Adipocyte (in vitro differentiated cells): ENCODE measurements around the gene SPEN.
A peak's percentile ranks its signal among the peaks of the same experiment; 100 is the strongest.
"Not testable (repeated sequence)": the region's sequence is repeated elsewhere in the genome, so short reads cannot be mapped to it uniquely, and the experiment has no call there.

Experiments
- DNase-seq: peaks from one replicate; pipeline ENCODE4 v3.0.0-alpha.2; 2015; ENCODE audit warnings: low read depth
- H3K27me3 ChIP-seq: replicated peaks from 2 replicates; pipeline ENCODE4 v1.7.0; 2013; ENCODE audit warnings: mild to moderate bottlenecking, low read length, moderate library complexity; ENCODE audit not compliant: control insufficient read depth, insufficient read depth
- H3K36me3 ChIP-seq: 2 replicates; pipeline ENCODE4 v1.7.0; 2013; ENCODE audit warnings: low read length, mild to moderate bottlenecking, moderate library complexity; ENCODE audit not compliant: control insufficient read depth, insufficient read depth, severe bottlenecking
- H3K4me1 ChIP-seq: 2 replicates; pipeline ENCODE4 v1.7.0; 2013; ENCODE audit warnings: mild to moderate bottlenecking, low read length, moderate library complexity; ENCODE audit not compliant: control insufficient read depth, insufficient read depth
- H3K4me3 ChIP-seq: 2 replicates; pipeline ENCODE4 v1.7.0; 2013; ENCODE audit warnings: mild to moderate bottlenecking, low read length, moderate library complexity
- H3K9ac ChIP-seq: 2 replicates; pipeline ENCODE4 v1.7.0; 2013; ENCODE audit warnings: mild to moderate bottlenecking, low read length, moderate library complexity
- H3K9me3 ChIP-seq: 2 replicates; pipeline ENCODE4 v1.7.0; 2013; ENCODE audit warnings: mild to moderate bottlenecking, low read length, moderate library complexity; ENCODE audit not compliant: control insufficient read depth

SPEN gene

DNA sequence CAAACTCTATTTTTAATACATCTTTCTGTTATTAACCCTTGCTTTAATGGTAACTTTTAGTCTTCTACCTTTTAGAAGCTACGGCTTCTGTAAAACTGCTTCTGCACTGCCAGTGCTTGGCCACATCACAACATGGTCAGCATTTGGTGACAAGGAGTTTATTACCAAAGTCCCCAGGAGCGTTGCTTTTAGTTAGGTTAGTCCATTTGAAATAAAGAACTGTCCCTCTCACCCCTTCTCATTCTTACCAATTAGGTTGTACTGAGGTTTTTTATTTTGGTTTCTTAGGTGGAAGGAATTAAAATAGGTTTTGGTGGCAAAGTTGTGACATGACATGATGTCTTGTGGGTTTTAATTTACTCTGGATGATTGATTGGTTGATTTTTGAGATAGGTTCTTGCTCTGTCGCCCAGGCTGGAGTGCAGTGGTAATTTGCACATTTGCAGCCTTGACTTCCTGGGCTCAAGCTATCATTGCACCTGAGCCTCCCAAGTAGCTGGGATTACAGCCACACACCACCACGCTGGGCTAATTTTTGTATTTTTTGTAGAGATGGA, 39.2 kb downstream of the SPEN start:
- H3K4me3 ChIP-seq = peak overlapping the region; percentile 80

DNA sequence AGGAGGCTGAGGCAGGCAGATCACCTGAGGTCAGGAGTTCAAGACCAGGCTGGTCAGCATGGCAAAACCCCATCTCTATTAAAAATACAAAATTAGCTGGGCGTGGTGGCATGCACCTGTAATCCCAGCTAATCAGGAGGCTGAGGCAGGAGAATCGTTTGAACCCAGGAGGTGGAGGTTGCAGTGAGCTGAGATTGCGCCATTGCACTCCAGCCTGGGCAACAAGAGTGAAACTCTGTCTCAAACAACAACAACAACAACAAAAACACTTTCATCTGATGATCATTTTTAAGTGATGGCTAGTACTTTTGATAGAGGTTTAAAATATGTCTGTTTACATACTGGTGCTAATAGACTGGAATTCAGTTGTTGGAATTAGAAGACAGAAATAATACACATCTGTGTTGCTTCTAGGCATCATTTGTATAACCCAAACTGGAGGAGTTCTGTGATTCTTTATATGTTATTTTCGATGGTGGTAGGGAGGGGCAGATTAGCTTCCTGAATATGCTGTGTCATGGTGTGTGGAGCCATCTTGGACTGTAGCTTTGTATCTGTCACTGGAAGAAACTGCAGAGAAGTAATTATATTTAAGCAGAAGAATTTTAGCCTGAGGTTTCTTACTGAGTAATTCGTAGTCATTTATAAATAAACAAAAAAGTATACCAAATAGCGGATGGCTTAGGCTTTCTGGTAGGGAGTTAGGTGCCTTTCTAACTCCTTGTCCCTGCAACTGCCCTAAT, 45.5 kb downstream of the SPEN start:
- DNase-seq = peak; percentile 79
- not testable (repeated sequence) for H3K27me3 ChIP-seq, H3K36me3 ChIP-seq, H3K4me3 ChIP-seq, H3K9ac ChIP-seq, H3K9me3 ChIP-seq
- peaks cover 16% of the 10 kb centered on the region for H3K4me1 ChIP-seq

More for the DNA sequence above, 39.2 kb downstream of the SPEN start:
- Histone ChIP-seq H3K36me3 (no peaks in the 10 kb centered on the region), H3K9me3 (no peaks in the 10 kb centered on the region), H3K9ac (peak overlapping the region; percentile 87), H3K27me3 (no peaks in the 10 kb centered on the region), H3K4me1 (peaks cover 34% of the 10 kb centered on the region)
- no peak for DNase-seq

DNA sequence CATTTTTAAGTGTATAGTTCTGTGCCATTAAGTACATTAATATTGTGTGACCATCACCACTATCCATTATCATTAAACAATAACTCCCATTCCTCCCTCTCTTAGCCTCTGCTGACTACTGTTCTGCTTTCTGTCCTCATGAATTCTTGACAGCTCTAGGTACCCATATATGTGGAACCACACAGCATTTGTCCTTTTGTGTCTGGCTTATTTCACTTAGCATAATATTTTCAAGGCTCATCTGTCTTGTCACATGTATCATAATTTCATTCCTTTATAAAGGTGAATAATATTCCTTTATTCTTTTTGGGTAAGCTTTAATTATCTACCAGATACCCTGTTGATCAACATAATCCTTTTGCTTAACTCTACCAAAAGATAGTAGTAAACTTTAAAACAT, 47.7 kb downstream of the SPEN start:
- H3K4me1 ChIP-seq = peaks cover 16% of the 10 kb centered on the region
- no peak for DNase-seq
- no peaks in the 10 kb centered on the region for H3K27me3 ChIP-seq
- H3K9ac ChIP-seq = no peak overlapping the region
- H3K9me3 ChIP-seq = no peaks in the 10 kb centered on the region
- H3K36me3 ChIP-seq = peaks cover 3% of the 10 kb centered on the region
- no peak overlapping the region for H3K4me3 ChIP-seq

DNA sequence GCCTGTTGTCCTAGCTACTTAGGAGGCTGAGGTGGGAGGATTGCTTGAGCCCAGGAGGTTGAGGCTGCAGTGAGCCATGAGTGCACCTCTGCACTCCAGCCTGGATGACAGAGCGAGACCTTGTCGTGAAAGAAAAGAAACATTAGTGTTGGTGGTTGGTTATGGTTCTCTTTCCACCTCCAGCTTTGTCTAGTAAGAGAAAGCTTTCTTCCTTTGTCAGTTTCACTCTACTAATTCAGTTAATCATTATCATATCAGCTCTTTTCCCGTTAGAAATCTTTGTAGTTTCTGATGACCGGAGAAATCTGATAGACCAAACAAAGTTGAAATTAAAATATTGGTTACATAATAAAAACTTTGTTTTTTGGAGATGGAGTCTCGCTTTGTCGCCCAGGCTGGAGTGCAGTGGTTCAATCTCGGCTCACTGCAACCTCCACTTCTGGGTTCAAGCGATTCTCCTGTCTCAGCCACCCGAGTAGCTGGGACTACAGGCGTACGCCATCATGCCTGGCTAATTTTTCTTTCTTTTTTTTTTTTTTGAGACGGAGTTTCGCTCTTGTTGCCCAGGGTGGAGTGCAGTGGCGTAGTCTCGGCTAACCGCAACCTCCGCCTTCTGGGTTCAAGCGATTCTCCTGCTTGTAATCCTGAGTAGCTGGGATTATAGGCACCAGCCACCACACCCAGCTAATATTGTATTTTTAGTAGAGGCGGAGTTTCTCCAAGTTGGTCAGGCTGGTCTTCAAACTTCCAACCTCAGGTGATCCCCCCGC, 49.5 kb downstream of the SPEN start:
- H3K4me1 ChIP-seq = peaks cover 10% of the 10 kb centered on the region
- H3K36me3 ChIP-seq, H3K27me3 ChIP-seq, DNase-seq, H3K4me3 ChIP-seq, H3K9ac ChIP-seq, H3K9me3 ChIP-seq: not testable (repeated sequence)

DNA sequence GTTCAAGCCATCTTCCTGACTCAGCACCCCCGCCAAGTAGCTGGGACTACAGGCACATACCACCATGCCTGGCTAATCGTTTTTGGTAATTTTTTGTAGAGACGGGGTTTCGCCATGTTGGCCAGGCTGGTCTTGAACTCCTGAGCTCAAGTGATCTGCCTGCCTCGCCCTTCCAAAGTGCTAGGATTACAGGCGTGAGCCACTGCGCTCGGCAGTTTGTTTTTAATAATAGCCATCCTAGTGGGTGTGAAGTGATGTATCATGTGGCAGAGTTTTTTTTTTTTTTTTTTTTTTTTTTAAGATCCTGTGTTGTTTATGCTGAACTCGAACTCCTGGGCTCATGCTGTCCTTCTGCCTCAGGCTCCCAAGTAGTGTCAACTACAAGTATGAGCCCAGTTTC, 51.8 kb downstream of the SPEN start:
- no peak for DNase-seq
- no peaks in the 10 kb centered on the region for H3K27me3 ChIP-seq
- H3K36me3 ChIP-seq = peaks cover 3% of the 10 kb centered on the region
- no peak overlapping the region for H3K4me3 ChIP-seq
- H3K9me3 ChIP-seq = no peaks in the 10 kb centered on the region
- H3K9ac ChIP-seq = no peak overlapping the region
- peaks cover 10% of the 10 kb centered on the region for H3K4me1 ChIP-seq

DNA sequence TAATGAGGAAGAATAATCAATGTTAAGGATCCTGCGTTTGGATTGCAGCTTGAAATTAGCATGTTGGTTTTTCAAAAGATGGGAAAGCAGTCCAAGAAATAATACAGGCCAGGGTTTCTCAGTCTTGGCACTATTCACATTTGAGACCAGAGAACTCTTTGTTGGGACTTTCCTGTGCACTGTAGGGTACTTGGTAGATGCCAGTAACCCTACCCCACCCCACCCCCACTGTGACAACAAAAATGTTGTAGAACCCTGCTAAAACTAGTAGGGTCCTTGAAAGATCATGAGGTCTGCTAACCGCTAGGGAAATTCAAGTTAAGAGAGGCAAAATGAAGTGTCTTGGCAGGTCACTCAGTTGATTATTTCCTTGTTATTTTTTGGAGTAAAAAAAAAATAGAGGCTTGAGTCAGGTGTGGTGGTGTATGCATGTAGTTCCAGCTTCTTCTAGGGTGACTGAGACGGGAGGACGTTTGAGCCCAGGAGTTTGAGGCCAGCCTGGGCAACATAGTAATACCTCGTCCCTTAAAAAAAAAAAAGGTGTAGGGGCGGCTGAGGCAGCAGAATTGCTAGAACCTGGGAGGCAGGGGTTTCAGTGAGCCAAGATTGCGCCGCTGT, 53.3 kb downstream of the SPEN start:
- Histone ChIP-seq H3K4me1 (peaks cover 10% of the 10 kb centered on the region), H3K36me3 (peaks cover 3% of the 10 kb centered on the region), H3K9ac (no peak overlapping the region), H3K27me3 (no peaks in the 10 kb centered on the region), H3K9me3 (no peaks in the 10 kb centered on the region), H3K4me3 (no peak overlapping the region)
- DNase-seq = no peak

DNA sequence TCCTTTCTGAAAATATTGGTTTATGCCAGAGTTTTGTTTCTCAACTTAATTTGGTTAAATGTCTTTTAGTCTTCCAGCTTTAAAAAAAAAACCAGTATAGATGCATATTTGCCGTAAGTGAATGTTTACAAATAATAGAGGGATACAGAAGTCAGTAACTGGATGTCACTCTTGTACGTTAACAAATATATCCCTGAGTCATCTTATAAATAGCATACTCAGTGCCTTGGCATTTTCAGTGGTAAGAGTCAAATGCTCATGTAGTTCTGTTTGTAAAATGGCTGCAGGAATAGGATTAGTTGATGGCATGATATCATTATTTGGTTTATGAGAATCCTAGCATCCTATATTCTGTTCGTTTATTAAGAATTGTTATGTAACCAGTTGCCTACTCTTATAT, 55.4 kb downstream of the SPEN start:
- no peak overlapping the region for H3K9ac ChIP-seq
- H3K27me3 ChIP-seq = no peaks in the 10 kb centered on the region
- DNase-seq = peak; percentile 77
- H3K36me3 ChIP-seq = peaks cover 3% of the 10 kb centered on the region
- H3K9me3 ChIP-seq = no peaks in the 10 kb centered on the region
- H3K4me1 ChIP-seq = peaks cover 10% of the 10 kb centered on the region
- H3K4me3 ChIP-seq = no peak overlapping the region

DNA sequence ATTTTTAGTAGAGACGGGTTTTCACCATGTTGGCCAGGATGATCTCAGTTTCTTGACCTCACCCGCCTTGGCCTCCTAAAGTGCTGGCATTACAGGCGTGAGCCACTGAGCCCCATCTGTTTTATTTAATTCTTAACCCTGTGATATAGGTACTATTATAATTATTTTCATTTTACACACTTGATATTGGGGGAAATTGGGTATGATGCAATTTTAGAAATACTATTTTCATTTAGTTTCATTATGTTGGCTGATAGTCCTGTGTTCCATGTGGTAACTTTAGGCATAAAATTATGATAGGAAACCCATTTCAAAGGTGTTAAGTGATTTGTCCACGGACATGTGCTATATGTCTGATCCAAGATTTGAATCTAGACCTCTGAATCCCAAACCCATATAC, 61.1 kb downstream of the SPEN start:
- no peak overlapping the region for H3K4me3 ChIP-seq
- H3K9me3 ChIP-seq = no peaks in the 10 kb centered on the region
- peaks cover 42% of the 10 kb centered on the region for H3K36me3 ChIP-seq
- peaks cover 3% of the 10 kb centered on the region for H3K4me1 ChIP-seq
- no peak overlapping the region for H3K9ac ChIP-seq
- H3K27me3 ChIP-seq = no peaks in the 10 kb centered on the region
- no peak for DNase-seq

DNA sequence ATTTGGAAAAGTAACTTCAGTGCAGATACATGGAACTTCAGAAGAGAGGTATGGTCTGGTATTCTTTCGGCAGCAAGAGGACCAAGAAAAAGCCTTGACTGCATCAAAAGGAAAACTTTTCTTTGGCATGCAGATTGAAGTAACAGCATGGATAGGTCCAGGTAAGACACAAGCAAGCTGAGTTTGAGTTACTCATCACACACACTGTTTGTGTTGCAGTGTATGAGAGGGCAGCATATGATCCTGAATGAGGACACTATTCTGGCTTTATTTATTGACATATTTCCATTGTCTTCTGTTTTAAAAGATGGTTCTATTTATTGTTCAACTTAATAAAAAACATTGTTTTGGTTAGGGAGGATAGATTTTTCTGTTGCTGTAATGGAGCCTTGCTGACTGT, 63.6 kb downstream of the SPEN start:
- no peak for DNase-seq
- no peaks in the 10 kb centered on the region for H3K27me3 ChIP-seq
- no peak overlapping the region for H3K9ac ChIP-seq
- no peaks in the 10 kb centered on the region for H3K4me1 ChIP-seq
- no peak overlapping the region for H3K4me3 ChIP-seq
- no peaks in the 10 kb centered on the region for H3K9me3 ChIP-seq
- H3K36me3 ChIP-seq = peaks cover 57% of the 10 kb centered on the region

DNA sequence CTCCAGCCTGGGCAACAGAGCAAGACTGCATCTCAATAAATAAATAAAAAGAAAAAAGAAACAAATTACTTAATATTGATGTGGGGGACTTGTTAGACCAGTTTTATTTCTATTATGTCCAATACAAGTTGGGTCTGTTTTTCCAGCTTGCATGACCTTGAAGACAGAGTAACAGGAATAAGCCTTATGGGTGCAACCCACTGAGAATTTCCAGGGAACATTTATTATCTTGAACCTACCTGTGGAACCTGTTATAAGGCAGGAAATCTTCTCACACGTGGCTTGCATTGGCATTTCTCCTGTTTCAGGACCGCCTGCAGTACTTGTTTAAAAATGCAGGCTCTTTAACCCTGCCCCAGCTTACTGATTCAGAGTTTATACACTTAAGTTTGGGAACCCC, 64.4 kb downstream of the SPEN start:
- H3K4me1 ChIP-seq = no peaks in the 10 kb centered on the region
- no peak overlapping the region for H3K9ac ChIP-seq
- DNase-seq = no peak
- no peak overlapping the region for H3K4me3 ChIP-seq
- H3K36me3 ChIP-seq = peaks cover 65% of the 10 kb centered on the region
- no peaks in the 10 kb centered on the region for H3K9me3 ChIP-seq
- H3K27me3 ChIP-seq = no peaks in the 10 kb centered on the region

DNA sequence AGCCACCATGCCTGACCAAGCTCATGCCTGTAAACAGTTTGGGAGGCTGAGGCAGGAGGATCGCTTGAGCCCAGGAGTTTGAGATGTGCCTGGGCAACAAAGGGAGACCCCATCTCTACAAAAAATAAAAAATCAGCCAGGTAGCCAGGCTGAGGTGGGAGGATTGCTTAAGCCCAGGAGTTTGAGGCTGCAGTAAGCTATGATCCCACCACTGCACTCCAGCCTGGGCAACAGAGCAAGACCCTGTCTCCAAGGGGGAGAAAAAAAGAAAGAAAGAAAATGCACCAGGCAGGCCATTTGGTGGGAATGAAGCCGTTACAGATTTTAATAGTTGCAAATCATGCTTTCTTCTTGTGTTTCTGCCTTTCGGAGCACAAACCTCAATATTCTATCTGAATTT, 66.1 kb downstream of the SPEN start:
- H3K9me3 ChIP-seq, H3K4me3 ChIP-seq, DNase-seq, H3K9ac ChIP-seq, H3K27me3 ChIP-seq, H3K4me1 ChIP-seq: not testable (repeated sequence)
- H3K36me3 ChIP-seq = peaks cover 76% of the 10 kb centered on the region
